ENCODE results near the gene COPB1. TPM values are rescaled to one million over a fixed set of nuclear protein-coding genes. Genes with fewer than 3 reads are reported as not detected.

The COPB1 gene
- total and polyA plus RNA-seq, 2 of the 8 experiments (the other 6 are each of a cell fraction or from before 2014, with no cell fraction given): 28.7 to 72.1 TPM

GRCh38 chr11:14541192-14541947 lies 41.8 kb upstream of the COPB1 start:
- H2BK20ac ChIP-seq (ENCODE audit: low read length): no peak overlapping the region
- no peak overlapping the region for H3K9ac ChIP-seq (replicated peaks in 1 of 4; ENCODE audit: extremely low read depth in 1 of 4, low read depth in 3 of 4, low read length in 3 of 4)
- H3K56ac ChIP-seq (replicated peaks; ENCODE audit: insufficient read length, low read depth, low read length): no peak overlapping the region
- no peaks in the 10 kb centered on the region for H4K20me1 ChIP-seq (replicated peaks in 1 of 2; ENCODE audit: control insufficient read depth in 1 of 2, insufficient read depth in 2 of 2, low read length in 2 of 2)
- no peaks in the 10 kb centered on the region for H3K36me3 ChIP-seq (ENCODE audit: control insufficient read depth in 2 of 4, insufficient read depth in 4 of 4, low read length in 3 of 4)
- no peak overlapping the region for H2AFZ ChIP-seq (ENCODE audit: low read length)
- H3K4ac ChIP-seq (replicated peaks; ENCODE audit: insufficient read length, low read depth, low read length): no peak overlapping the region
- WGBS, 2 experiments (ENCODE audit: extremely low coverage in 1 of 2, insufficient coverage in 1 of 2, insufficient read length in 1 of 2, insufficient replicate concordance in 2 of 2, low coverage in 1 of 2, low lambda C conversion rate in 2 of 2, missing lambda C conversion rate in 1 of 2): 65% methylated on average over 6 of the region's 6 CpGs; no CpG with 5 or more reads in 1 of the 2 experiments
- no peak overlapping the region for H2AK5ac ChIP-seq (ENCODE audit: low read depth, low read length)
- H3K79me1 ChIP-seq (ENCODE audit: low read depth, low read length): no peaks in the 10 kb centered on the region
- no peak overlapping the region for H2BK5ac ChIP-seq (ENCODE audit: low read depth, low read length)
- no peak overlapping the region for H2BK12ac ChIP-seq (ENCODE audit: low read depth, low read length)
- no peak overlapping the region for H4K5ac ChIP-seq (ENCODE audit: insufficient read length, low read depth, low read length)
- DNase-seq (ENCODE audit: low read depth in 1 of 2, low spot score in 2 of 2) (no peak), FAIRE-seq (no peak)
- H3K18ac ChIP-seq (ENCODE audit: extremely low read depth, low read length): peak overlapping the region; percentile 74; the same call in 1 of the 2 replicates
- H3K23me2 ChIP-seq (ENCODE audit: low read depth, low read length): no peaks in the 10 kb centered on the region
- CTCF ChIA-PET (ENCODE audit: partially characterized antibody): interaction anchor here (0.6 to 3.6 kb wide), 6 partner anchors 9 to 367 kb away, joined by 3 to 21 read pairs (median 4); no protein-coding TSS in a partner anchor
- no peak overlapping the region for H3K23ac ChIP-seq (ENCODE audit: insufficient read length)
- no peaks in the 10 kb centered on the region for H3K9me3 ChIP-seq (ENCODE audit: insufficient read depth in 2 of 2, low read depth in 1 of 2, low read length in 1 of 2)
- H3K4me1 ChIP-seq (replicated peaks in 1 of 4; ENCODE audit: control insufficient read depth in 3 of 4, insufficient read depth in 4 of 4, low read length in 3 of 4): peaks cover 2 to 7% (median 6%) of the 10 kb centered on the region in 4 experiments
- peak overlapping the region; percentile 13 to 28; a peak in 1 of 4 replicates for H3K4me2 ChIP-seq (ENCODE audit: insufficient read depth in 1 of 2, low read depth in 2 of 2, low read length in 2 of 2)
- no peak overlapping the region for H3K4me3 ChIP-seq (ENCODE audit: extremely low read depth in 1 of 4, insufficient read depth in 2 of 4, low read depth in 3 of 4, low read length in 4 of 4)
- H4K91ac ChIP-seq (replicated peaks; ENCODE audit: insufficient read length, low read length): no peak overlapping the region
- H2BK15ac ChIP-seq (ENCODE audit: low read length): peak overlapping the region; percentile 12; the same call in 1 of the 2 replicates
- H4K8ac ChIP-seq (ENCODE audit: extremely low read depth, insufficient read depth, low read length): no peak overlapping the region
- H3K79me2 ChIP-seq (ENCODE audit: control insufficient read depth in 1 of 2, insufficient read depth in 2 of 2, low read length in 2 of 2): no peaks in the 10 kb centered on the region
- H2BK120ac ChIP-seq (replicated peaks; ENCODE audit: low read depth, low read length): no peak overlapping the region
- POLR2A ChIA-PET (ENCODE audit: partially characterized antibody): no interaction called here
- TF ChIP-seq, protein P1, sequence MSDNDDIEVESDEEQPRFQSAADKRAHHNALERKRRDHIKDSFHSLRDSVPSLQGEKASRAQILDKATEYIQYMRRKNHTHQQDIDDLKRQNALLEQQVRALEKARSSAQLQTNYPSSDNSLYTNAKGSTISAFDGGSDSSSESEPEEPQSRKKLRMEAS (IDR thresholded peaks at IDR 0.05): no peak
- no peak for TF ChIP-seq POLR2AphosphoS5 (IDR thresholded peaks at IDR 0.05; ENCODE audit: low read depth, low read length)
- TF ChIP-seq SP2 (IDR thresholded peaks at IDR 0.05; ENCODE audit: low read length): no peak
- H3K14ac ChIP-seq (ENCODE audit: insufficient read length): no peak overlapping the region
- no peak overlapping the region for H3K27ac ChIP-seq (ENCODE audit: low read depth, low read length)
- no peaks in the 10 kb centered on the region; a peak in 2 of 7 replicates for H3K27me3 ChIP-seq (replicated peaks in 1 of 4; ENCODE audit: control insufficient read depth in 3 of 4, extremely low read depth in 1 of 4, insufficient read depth in 3 of 4, low read length in 3 of 4)

Data from H1 (cell line).